ENCODE results near the gene LYST.

- no peak for TF ChIP-seq CTCF (optimal IDR thresholded peaks at IDR 0.05 in 1 of 3, IDR thresholded peaks at IDR 0.05 in 1 of 3, conservative IDR thresholded peaks at IDR 0.05 in 1 of 3; ENCODE audit: extremely low read depth in 1 of 3, insufficient read depth in 2 of 3, low read length in 3 of 3)
- no peak for TF ChIP-seq EZH2 (IDR thresholded peaks at IDR 0.05; ENCODE audit: low read length)
These were observed 127.6 kb downstream of the LYST start for GRCh38 chr1:235739124-235739523.
